Superior temporal gyrus (tissue), 1 donor: ENCODE results near the gene MPPED2.
"Not testable (repeated sequence)": the region's sequence is repeated elsewhere in the genome, so short reads cannot be mapped to it uniquely, and the experiment has no call there.

Source experiments
- DNase-seq: peaks from one replicate; pipeline ENCODE4 v3.0.0-alpha.2; 2016; ENCODE audit errors: extremely low spot score

Gene MPPED2

DNA sequence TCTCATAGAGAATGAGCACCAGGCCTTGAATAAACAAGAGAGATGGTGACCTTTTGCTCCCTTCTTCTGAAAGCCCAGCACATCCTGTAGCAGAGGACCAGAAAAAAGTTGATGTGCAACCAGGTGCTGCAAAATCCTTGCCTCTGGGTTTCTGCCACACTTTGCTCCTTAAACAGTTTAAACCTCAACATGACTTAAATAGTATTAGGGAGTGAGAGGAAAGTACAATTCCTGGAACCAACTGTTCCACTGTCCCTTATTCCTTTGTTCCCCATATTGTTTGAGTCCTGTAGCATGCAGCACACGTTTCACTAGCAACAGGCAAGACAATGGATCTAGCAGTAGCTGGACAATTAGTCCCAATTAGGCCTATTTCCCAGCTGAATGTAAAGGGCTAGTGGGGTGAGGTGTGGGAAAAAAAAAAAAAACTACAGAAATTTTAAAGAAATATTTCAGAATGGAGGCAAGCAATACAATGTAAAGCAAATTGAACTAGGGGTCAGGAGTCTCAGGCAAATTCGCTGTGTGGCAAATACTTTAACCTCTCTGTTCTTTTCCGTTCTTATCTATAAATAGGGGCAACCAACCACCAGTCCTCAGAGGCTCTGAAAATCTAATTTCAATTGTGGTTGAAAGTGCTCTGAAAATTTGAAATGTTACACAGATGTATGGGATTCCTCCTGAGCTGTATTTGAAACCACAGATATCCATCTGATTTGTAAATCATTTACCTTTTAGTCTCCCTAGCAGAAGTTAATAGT lies 6.6 kb downstream of the MPPED2 start:
- no peak for DNase-seq

DNA sequence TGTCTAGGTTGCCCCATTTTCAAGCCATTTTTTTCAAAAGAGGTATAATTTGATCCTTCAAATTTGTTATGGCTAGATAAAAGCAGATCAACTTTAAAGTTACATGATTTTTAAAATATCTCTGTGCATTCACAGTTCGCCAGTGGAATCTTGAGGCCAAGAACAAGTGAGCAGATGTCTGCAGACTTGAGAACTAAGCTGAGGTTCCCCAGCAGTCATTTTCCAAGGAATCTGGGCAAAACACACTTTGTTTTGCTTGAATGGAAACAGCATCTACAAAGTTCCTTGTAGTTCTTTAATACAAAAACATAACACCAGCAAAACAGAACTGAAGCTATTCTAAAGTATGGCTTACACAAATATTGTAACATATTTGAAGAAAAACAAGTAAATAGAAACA lies 7.7 kb downstream of the MPPED2 start:
- peak; percentile 26 for DNase-seq

DNA sequence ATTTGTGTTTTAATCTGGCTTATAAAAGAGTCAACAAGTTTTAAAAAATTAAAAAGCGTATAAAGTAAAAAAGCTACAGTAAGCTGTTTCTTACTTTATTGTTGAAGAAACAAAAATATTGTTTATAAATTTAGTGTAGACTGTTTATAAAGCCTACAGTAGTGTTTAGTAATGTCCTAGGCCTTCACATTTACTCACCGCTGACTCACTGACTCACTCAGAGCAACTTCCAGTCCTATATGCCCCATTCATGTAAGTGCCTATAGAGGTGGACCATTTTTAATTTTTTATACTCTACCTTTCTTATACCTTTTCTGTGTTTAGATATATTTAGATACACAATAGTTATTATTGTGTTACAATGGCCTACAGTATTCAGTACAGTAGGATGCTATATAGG lies 12.2 kb downstream of the MPPED2 start:
- no peak for DNase-seq

DNA sequence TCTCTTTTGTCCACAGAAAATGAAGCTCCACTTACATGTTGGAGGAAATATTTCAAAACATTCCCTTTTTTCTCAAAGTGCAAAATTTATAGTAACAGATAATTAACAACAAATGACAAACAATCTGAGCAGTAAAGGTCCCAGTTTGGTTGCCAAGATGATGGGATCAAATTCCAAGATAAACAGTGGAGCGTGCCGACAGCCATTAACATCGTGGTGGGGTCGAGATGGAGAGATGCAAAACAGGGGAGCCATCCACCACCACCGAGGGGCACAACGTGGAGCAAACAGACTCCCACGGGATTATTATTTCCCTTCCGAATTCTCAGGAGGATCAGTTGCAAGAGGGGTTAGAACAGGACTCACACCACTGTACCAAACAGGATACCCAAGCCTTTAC lies 17.2 kb downstream of the MPPED2 start:
- DNase-seq: no peak

DNA sequence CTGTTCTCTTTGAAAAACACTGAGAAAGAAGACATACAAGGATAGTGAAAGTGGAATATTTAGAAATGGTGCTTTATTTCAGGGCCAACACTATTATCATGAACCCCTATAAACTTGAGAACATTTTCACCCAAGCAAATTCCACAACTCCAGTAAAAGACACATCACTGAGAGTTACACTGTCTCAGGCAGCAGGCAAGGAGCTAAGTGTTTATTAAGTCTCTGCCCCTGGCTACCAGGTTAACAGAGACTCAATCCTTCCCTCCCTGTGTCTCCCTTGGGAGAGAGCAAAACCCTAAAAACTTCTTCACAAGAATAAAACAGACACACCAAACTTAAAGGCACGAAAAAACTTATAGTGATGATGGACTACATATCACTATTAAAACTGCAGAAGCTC lies 18.5 kb downstream of the MPPED2 start:
- no peak for DNase-seq

DNA sequence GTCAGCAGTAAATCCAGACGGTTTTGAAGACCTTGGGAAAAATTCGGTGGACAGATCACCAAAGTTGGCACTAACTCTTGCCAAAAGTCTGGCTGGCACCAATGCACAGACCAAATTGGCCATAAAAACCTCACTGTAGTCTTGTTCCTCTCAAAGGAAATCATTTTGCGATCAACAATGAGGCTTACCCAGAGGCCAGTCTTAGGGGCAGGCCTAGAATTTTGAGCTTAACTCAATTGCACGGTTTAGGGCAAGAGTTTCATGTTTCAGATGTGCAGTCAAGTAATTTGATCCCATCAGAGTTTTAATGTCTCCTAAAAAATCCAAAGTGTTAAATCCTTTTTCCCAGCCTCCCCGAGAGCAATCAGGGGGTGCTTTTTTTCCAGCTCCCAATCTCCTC lies 19.0 kb downstream of the MPPED2 start:
- no peak for DNase-seq

DNA sequence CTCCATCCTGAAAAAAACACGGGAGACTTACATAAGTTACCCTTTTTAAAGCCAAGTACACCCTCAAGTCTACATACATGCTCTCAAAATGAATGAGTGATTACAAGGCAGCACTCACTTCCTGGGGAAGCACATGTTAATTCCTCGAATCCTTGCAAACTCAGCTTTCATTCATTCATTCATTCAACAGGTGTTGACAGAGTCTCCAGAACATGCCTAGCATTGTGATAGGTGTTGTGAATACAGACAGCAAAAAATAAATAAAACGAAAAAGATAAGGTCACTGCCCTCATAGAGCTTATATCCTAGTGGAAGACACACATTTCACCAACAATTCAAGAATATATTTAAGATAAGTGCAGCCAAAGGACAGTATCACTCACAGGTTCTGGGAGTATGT lies 19.7 kb downstream of the MPPED2 start:
- no peak for DNase-seq

DNA sequence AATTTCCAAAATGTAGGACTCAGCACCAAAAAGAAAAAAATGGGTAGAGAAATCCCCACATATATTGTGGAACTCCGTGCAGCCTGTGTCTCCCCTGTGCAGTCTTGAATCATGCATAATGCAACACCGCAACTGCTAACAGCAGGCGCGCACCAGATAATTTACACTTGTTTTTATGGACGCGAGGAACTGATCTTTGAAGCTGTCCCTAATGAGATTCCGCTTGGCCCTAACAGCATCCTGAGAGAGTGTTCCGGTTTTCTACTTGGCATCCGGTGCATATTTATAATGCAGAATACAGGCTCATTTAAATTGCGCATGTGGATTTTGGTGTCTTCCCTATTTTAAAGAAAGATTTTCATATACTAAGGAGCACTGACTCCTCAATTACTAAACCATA lies 21.1 kb downstream of the MPPED2 start:
- DNase-seq: no peak

DNA sequence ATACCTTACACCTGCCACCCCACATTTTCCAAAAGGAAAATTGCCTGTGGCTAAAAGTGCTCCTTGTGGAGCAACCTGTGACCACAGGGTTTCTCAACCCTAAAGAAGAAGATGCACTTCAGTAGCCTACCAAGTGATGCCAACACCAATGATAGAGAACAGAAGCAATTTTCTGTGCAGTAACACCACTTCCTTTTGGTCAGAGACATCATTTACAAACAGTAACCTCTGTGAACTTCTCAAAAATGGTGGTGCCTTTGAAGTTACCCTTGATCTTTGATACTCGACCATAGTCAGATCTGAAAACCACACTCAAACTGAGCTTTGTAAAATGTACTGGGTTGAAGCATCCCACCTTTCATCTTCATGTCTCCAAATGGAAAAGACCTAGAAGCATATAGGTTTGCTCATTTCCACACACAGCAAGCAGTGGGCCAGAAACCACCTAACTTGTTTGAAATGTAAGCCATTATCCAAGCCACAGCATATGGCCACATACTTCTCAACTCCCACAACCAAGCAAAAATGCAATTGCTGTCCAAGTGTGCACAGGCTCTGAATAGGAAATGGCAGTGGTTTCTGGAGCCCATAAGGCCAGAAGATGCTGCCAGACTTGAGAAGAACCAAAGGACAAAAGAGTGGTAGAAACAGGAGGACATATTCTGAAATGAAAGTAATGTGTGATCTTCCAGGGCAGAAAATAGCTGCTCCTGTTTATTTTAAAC lies 24.3 kb downstream of the MPPED2 start:
- DNase-seq: peak; percentile 36

DNA sequence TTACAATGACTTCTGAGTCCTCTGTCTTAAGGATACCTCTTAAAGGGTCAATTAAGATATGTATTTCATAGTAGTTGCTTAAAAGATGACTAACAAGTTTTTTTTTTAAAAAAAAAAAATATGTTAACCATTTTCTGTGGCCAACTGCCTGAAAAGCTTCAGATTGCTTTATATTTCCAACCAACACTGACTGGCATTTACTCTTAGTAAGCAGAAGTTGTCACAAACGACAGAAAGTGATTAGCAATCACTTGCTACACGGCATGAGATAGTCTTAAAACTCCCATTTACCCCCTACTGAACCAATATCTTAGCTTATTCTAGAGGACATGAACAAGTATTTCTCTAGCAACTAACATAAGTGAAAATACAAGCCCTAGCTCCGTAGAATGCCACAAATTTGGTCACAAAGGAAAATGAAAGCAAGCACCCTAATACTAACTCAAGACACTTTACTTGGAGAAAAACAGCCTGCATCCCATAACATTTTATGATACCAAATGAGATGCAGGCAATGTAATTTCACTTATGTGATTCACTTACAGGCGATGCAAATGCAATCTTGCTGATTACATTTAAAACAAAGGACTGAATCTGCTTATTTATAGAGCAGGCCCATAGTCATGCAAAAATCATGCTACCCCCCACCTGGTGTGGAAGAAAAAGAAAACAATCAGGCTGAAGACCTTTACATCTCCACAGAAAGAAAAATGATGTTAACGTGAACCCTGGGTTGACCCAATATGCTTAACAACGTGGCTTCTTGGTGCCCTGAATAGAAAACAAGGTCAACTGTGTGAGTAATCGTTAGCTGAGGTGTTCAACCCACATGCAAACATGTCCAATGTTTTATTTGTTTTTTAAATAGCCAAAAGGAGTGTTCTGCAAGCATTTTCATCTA lies 25.7 kb downstream of the MPPED2 start:
- DNase-seq: no peak

DNA sequence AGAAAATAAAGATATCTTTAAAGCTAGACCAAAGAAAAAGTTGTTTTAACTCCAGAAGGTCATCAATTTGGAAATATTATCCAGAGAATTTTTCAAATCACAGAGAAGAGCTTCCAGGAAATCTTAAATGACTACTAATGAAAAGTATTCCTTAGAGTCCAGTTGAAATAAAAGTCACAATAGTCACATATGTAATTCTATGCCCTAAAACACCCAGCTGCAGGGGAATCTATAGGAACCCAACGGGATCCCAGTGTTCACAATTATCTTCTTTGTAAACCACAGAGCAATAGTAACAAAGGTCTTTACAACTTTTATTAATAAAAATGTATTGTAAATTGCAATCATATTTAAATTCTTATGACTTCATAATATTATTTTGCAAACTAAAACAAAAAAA lies 27.1 kb downstream of the MPPED2 start:
- DNase-seq: no peak

DNA sequence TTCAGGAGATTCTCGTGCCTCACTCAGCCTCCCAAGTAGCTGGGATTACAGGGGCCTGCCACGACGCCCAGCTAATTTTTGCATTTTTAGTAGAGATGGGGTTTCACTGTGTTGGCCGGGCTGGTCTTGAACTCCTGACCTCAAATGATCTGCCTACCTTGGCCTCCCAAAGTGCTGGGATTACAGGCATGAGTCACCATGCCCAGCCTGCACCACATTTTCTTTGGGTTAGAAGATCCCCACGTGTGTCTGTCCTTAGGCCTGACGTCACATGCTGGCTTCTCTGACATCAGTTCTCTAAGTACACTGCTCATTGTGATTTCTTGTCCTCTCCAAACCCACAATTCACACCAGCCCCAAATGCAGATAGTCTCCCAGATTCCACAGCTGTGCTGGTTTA lies 31.6 kb downstream of the MPPED2 start:
- not testable (repeated sequence) for DNase-seq

DNA sequence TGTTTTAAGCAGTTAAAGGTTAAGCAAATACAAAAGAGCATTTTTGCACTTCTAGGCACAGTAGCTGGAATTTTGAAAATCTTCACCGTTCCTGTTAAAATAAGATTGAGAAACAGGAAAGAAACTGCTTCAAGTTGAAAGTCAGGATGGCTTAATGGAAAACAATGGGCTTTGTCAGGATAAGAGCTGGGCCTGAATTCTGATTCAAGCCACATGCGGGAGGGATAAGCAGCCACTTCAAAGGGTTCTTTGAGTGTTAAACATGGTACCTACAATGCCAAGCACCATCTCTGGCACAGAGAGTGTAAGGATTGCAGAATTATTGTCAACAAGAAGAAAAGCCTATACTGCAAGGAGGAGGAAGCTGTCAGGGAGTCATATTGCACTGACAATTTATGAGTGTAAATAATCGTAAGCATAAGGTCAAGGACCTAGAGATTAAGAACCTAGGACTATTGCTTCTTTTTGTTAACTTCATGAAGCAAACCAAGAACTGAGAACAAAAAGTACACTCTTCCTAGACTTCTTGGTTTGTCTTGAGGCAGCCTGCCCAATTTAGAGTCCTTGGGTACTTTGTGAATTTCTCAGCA lies 32.5 kb downstream of the MPPED2 start:
- DNase-seq: no peak

DNA sequence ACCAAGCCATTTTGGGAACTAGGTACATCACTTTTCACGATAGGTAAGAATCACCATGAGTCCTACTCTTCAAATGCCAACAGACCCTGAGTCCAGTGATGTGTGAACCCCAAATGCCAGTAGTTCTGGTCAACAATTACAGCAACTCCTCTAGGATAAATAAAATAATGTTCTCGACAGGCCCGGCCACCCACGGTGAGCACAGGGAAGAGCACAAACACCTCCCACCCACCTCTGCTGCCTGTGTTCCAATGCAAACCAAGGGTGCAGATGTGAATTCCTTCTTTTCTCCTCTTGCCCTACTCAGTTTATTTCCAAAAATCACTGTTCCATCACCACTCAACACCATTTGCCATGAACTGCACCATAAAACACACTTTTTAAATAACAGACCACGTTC lies 33.3 kb downstream of the MPPED2 start:
- no peak for DNase-seq

DNA sequence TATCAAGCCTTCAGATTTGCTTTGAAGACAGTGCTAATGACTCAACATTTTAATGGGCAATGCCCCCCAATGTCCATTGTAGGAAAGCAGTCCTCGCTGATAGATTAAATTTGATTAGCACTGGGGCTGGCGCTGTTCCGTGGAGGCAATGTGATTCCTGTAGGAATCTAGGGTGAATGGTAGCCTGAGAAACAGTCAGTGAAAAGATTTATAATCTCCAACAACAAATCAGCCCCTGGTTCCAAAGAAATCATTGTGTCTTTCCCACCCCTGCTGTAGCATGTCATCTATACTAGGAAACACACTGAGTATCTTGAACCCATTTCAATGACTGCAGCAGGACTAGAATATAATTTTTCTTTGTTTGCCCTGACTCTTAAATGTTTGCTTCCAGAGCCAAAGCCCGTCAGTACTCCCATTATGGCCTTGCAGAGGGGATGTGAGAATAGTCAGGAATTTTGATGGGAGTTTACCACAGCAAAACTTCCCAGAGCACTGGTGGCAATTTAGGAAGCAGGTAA lies 36.1 kb downstream of the MPPED2 start:
- no peak for DNase-seq

DNA sequence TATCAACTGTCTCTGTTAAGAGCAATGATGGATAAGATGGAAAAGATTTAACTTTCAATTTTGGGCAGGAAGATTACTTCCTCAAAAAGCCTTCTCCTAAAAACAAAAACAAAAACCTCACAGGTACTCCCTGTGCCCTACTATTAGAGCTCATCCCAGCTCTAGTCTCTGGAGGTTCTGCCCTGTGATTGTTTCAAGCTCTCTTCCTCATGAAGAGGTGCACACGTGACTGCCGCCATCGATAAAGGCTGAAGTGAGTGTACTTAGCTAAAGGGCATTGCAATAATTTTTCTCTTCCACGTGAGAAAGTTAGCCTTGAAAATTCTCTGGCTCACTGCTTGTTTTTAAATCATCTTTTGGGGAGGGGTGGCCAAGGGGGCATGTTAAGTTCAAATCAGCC lies 36.6 kb downstream of the MPPED2 start:
- no peak for DNase-seq

DNA sequence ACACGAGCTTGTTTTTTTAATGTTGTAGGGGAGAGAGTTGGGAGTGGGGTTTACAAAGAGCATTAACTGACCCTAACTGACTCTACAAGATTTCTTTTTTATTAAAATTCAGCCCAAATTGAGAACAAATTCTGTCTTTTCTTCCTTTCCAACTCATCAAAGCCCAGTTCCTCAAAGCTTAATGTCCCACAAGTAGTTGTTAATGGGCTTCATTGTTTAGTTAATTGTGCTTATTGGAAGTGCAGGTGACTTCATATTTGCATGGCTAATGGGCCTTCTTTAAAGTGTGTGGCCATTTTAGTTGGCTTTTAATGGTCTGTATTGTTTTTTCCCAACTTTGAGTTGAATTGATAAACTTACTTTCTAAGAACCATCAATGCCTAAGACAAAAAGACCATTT lies 39.8 kb downstream of the MPPED2 start:
- DNase-seq: no peak

DNA sequence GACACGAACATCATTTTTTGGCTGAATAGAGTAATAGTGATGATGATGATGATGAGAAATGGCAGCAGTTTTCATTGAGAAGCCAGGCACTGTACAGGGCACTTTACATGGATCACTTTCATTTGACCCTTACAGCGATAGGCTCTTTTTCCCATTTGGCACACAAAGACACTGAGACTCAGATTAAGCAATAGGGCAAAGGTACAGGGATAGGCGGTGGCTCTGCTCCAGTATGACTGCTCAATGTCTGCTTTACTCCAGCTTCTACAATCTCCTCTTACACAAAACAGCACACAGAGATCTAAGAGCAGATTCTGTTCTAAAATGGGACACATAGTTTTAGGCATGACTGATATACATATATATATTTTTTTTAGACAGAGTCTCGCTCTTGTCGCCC lies 40.6 kb downstream of the MPPED2 start:
- DNase-seq: no peak

DNA sequence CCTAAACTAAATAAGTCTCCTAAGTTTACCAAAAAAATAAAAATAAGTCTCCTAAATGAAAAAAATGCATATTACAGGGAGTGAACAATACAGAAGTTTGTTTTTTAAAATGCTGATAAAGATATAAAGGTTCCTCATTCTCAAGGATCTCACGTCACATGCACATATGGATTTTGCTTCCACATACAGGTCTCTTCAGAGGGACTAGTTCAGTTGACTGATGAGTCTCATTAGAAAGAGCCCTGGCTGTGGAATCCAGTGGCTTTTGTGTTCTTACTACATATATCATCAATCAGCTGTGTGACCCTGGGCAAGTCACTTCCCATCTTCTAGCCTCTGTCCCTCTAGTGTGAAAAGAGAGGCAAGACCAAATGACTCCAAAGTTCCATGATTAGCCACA lies 43.1 kb downstream of the MPPED2 start:
- no peak for DNase-seq

DNA sequence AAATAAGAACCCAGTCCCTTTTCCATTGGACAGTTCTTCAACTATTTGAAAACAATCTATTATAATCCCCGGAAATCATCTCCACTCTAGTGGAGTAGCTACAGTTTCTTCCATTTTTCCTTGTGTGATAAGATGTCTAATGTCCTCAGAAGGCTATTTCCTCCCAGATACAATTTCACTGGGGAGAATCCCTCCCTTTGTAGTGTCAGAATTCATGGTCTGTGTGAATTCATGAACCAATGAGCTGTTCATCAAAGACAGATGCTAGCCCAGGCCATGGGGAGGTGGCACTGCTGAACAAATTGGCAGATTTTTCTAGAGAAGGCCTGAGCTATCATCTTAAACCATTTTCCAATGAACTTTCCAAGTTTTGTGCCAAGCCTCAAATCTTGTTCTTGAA lies 45.4 kb downstream of the MPPED2 start:
- no peak for DNase-seq

DNA sequence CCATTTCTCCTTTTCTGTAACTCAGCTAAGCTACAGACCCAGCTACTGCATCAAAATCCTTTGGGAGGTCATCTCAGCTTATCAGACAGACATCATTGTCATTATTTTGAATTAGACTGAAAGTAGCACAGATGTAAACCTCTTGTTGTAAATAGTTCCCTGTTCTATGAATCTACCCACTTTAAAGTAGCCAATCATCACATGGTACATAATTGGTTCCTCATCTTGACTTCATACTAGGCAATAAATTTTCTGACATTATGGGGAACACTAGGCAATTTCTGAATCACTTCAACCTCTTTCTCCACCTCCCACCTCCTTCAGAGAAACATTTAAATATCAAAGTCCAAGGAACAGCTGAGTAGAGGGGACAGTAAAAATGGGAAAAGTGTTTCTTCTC lies 47.9 kb downstream of the MPPED2 start:
- no peak for DNase-seq

DNA sequence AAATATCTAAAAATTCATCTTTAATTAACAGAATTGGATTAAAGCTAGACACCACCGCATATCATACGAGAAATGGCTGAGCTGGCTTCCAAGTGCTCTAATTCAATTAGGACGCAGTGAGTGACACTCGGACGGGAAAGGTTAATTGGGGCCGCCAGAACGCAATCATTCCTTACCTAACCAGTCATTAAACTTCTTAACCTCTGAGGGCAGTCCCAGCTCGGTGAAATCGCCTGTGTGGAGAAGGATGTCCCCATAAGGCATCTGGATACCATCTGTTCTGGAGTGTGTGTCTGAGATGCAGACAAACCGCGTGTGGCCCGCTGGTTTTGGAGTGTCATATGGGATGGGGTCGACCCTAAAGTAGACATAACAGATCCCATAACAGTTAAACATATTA lies 50.3 kb downstream of the MPPED2 start:
- DNase-seq: no peak
